DND-41 (cell line): ENCODE data around the gene SLC25A10.

Source experiments
- CTCF ChIP-seq: IDR thresholded peaks from 2 replicates; pipeline ENCODE4 v1.5.1; 2012; ENCODE audit warnings: borderline replicate concordance, low read length, moderate library complexity, mild to moderate bottlenecking; ENCODE audit not compliant: poor library complexity, severe bottlenecking; ENCODE audit errors: extremely low read depth
- EZH2 ChIP-seq: IDR thresholded peaks from 3 replicates; pipeline ENCODE4 v1.6.1; 2012; ENCODE audit warnings: borderline replicate concordance, low read depth, mild to moderate bottlenecking, moderate library complexity, low read length, inconsistent platforms; ENCODE audit not compliant: severe bottlenecking

- no peak for TF ChIP-seq CTCF
- TF ChIP-seq EZH2: no peak
Observed at GRCh38 chr17:81713556-81714411, 1.7 kb downstream of the SLC25A10 start.
